ENCODE measurements around the gene VSTM1.

DNA sequence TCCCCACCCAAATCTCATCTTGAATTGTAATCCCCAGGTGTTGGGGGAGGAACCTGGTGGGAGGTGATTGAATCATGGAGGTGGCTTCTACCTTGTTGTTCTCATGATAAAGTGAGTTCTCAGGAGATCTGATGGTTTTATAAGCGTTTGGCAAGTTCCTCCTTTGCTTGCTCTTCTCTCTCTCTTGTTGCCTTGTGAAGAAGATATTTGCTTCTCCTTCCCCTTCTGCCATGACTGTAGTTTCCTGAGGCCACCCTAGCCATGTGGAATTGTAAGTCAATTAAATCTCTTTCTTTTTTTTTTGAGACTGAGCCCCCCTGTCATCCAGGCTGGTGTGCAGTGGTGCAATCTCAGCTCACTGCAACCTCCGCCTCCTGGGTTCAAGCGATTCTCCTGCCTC lies 34.4 kb downstream of the VSTM1 start:
- TF ChIP-seq, protein P1, sequence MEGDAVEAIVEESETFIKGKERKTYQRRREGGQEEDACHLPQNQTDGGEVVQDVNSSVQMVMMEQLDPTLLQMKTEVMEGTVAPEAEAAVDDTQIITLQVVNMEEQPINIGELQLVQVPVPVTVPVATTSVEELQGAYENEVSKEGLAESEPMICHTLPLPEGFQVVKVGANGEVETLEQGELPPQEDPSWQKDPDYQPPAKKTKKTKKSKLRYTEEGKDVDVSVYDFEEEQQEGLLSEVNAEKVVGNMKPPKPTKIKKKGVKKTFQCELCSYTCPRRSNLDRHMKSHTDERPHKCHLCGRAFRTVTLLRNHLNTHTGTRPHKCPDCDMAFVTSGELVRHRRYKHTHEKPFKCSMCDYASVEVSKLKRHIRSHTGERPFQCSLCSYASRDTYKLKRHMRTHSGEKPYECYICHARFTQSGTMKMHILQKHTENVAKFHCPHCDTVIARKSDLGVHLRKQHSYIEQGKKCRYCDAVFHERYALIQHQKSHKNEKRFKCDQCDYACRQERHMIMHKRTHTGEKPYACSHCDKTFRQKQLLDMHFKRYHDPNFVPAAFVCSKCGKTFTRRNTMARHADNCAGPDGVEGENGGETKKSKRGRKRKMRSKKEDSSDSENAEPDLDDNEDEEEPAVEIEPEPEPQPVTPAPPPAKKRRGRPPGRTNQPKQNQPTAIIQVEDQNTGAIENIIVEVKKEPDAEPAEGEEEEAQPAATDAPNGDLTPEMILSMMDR (IDR thresholded peaks at IDR 0.05), result no peak
- TF ChIP-seq POLR2A (IDR thresholded peaks at IDR 0.05), result no peak

Measured in Peyer's patch (tissue), 4 donors.